Muscle of arm (tissue), 14 donors: ENCODE results near the gene ARSG. TPM values are rescaled to one million over a fixed set of nuclear protein-coding genes. Genes with fewer than 3 reads are reported as not detected.
A peak's percentile ranks its signal among the peaks of the same experiment; 100 is the strongest.
"Not testable (repeated sequence)": the region's sequence is repeated elsewhere in the genome, so short reads cannot be mapped to it uniquely, and the experiment has no call there.

Experiments
- DNase-seq: peaks from one replicate; pipeline ENCODE4 v3.0.0-alpha.2; 2013
- long read RNA-seq, 11 donors: transcript quantifications; one replicate each; lab custom pipeline, GENCODE V29; 2026
- polyA plus RNA-seq, 12 donors: library from polyadenylated mRNA; unstranded; fragments of 120-200 nt; gene quantifications; one replicate each; pipeline ENCODE4 v1.2.1, GENCODE V29; 2013; ENCODE audit not compliant: insufficient read length in 12 of 12

Gene ARSG
- polyA plus RNA-seq = 1 to 10 TPM in 11 of 12 donors, not detected in 1; 2.7 to 9.6 (median 3.4) TPM
- long read RNA-seq, donor 1 = 0 reads
- long read RNA-seq, donor 2 = 0 reads
- long read RNA-seq, donor 3, partial matches to known transcripts = 0 of 1 reads
- long read RNA-seq, donor 3, other reads (novel, unspliced or antisense) = 0 of 1 reads
- long read RNA-seq, donor 4 = 0 reads
- long read RNA-seq, donor 5, full-length matches to known transcripts = 1 of 24 reads
- long read RNA-seq, donor 5, partial matches to known transcripts = 13 of 24 reads
- long read RNA-seq, donor 5, other reads (novel, unspliced or antisense) = 10 of 24 reads
- long read RNA-seq, donor 6 = 0 reads
- long read RNA-seq, donor 7 = 0 reads
- long read RNA-seq, donor 8 = 0 reads
- long read RNA-seq, donor 9, partial matches to known transcripts = 0 of 1 reads
- long read RNA-seq, donor 9, other reads (novel, unspliced or antisense) = 0 of 1 reads
- long read RNA-seq, donor 10 = 0 reads
- long read RNA-seq, donor 11 = 0 reads

- DNase-seq = no peak
These were observed at the start of gene ARSG, which contains the start of gene SLC16A6 for GRCh38 chr17:68290955-68291835. Gene ARSG, plus strand, starts transcription at chr17:68291495. Its CDS starts 15,999 bp downstream, at chr17:68307494. Gene SLC16A6, minus strand, starts transcription at chr17:68291127. Its CDS starts 12,807 bp downstream, at chr17:68278320.

- no peak for DNase-seq
These were observed 44.8 kb upstream of the ARSG start for GRCh38 chr17:68246271-68247028.

GRCh38 chr17:68247445-68248198 lies 43.7 kb upstream of the ARSG start, which contains the start of gene AMZ2:
Gene AMZ2, plus strand, starts transcription at chr17:68248043. Its CDS starts 2,145 bp downstream, at chr17:68250188.
- peak; percentile 96 for DNase-seq

- peak; percentile 66 for DNase-seq
These were observed 43.0 kb upstream of the ARSG start for GRCh38 chr17:68248199-68248825.

GRCh38 chr17:68248891-68249290 lies 42.4 kb upstream of the ARSG start:
- DNase-seq = no peak

- no peak for DNase-seq
These were observed 41.9 kb upstream of the ARSG start for GRCh38 chr17:68249354-68249765.

- DNase-seq = not testable (repeated sequence)
These were observed 37.9 kb upstream of the ARSG start for GRCh38 chr17:68253426-68253825.

GRCh38 chr17:68255151-68255550 lies 36.1 kb upstream of the ARSG start:
- no peak for DNase-seq

GRCh38 chr17:68255731-68256538 lies 35.4 kb upstream of the ARSG start:
- no peak for DNase-seq

GRCh38 chr17:68256701-68257100 lies 34.6 kb upstream of the ARSG start:
- DNase-seq = not testable (repeated sequence)

GRCh38 chr17:68257934-68258333 lies 33.4 kb upstream of the ARSG start:
- DNase-seq = no peak

- DNase-seq = not testable (repeated sequence)
These were observed 32.2 kb upstream of the ARSG start for GRCh38 chr17:68258890-68259647.

- DNase-seq = not testable (repeated sequence)
These were observed 31.7 kb upstream of the ARSG start for GRCh38 chr17:68259648-68259951.

GRCh38 chr17:68260051-68260762 lies 31.1 kb upstream of the ARSG start:
- no peak for DNase-seq

GRCh38 chr17:68262467-68262866 lies 28.8 kb upstream of the ARSG start:
- not testable (repeated sequence) for DNase-seq

- DNase-seq = peak; percentile 35
These were observed 28.1 kb upstream of the ARSG start for GRCh38 chr17:68263101-68263681.

GRCh38 chr17:68265833-68266232 lies 25.5 kb upstream of the ARSG start:
- DNase-seq = not testable (repeated sequence)

GRCh38 chr17:68273722-68274121 lies 17.6 kb upstream of the ARSG start:
- DNase-seq = no peak
